Vagina (tissue), 2 donors: Measurements from ENCODE around the gene GALNTL6.
"Not testable (repeated sequence)": the region's sequence is repeated elsewhere in the genome, so short reads cannot be mapped to it uniquely, and the experiment has no call there.

Experiments
- CTCF ChIP-seq, 3 experiments: fragments of 450-650 bp in 2 of 3; fragments of 200-600 bp in 1 of 3; sonication (generic) in 1 of 3; IDR thresholded peaks; one replicate each; pipeline ENCODE4 v1.5.1; 2017 to 2019; ENCODE audit warnings: antibody characterized with exemption in 3 of 3, mild to moderate bottlenecking in 2 of 3, moderate library complexity in 2 of 3
- POLR2A ChIP-seq, 2 donors: fragments of 450-650 bp; IDR thresholded peaks; one replicate each; pipeline ENCODE4 v1.6.1; 2017; ENCODE audit warnings: antibody characterized with exemption in 2 of 2, mild to moderate bottlenecking in 2 of 2, moderate library complexity in 2 of 2

- TF ChIP-seq CTCF, POLR2A (IDR thresholded peaks at IDR 0.05): not testable (repeated sequence)
These were observed 1164.4 kb downstream of the GALNTL6 start for GRCh38 chr4:172977491-172978041.
